IMR-90 (cell line): Measurements from ENCODE around the gene RNF130. TPM values are rescaled to one million over a fixed set of nuclear protein-coding genes. Genes with fewer than 3 reads are reported as not detected.

Experiments
- ATAC-seq: fragments of 200-7000 bp; cut with Tn5 transposase; 2 replicates; pipeline ENCODE4 v1.9.1; 2020; ENCODE audit warnings: low read depth, mild to moderate bottlenecking, moderate library complexity
- BruUV-seq: library from RNA; stranded (reverse); fragments of 400-500 nt; replicated peaks from 2 replicates; lab custom pipeline; 2021; lab: Mats Ljungman, UMichigan
- CTCF ChIA-PET: fragments of 300-600 bp; formaldehyde crosslinking; extraction: SDS; loops from one replicate; lab custom pipeline; 2021; ENCODE audit warnings: antibody characterized with exemption; lab: Yijun Ruan, JAX
- POLR2A ChIA-PET: fragments of 300-600 bp; sonication (Branson Sonifier 250); formaldehyde crosslinking; loops from one replicate; lab custom pipeline; 2022; ENCODE audit warnings: antibody characterized with exemption; ENCODE audit not compliant: unreplicated experiment; lab: Charles Lee
- DNase-seq: peaks from one replicate; pipeline ENCODE4 v3.0.0; 2013
- H2AFZ ChIP-seq: replicated peaks from 2 replicates; pipeline ENCODE3; 2013; ENCODE audit warnings: low read length, mild to moderate bottlenecking; ENCODE audit not compliant: poor library complexity
- H2AK5ac ChIP-seq: 2 replicates; pipeline ENCODE4 v1.6.1; 2013; ENCODE audit warnings: low read depth, low read length, inconsistent platforms
- H2AK9ac ChIP-seq: replicated peaks from 2 replicates; pipeline ENCODE3; 2013; ENCODE audit warnings: mild to moderate bottlenecking, low read depth, low read length, moderate library complexity; ENCODE audit not compliant: poor library complexity
- H2BK120ac ChIP-seq: 2 replicates; pipeline ENCODE4 v1.6.1; 2013; ENCODE audit warnings: low read depth, low read length, inconsistent platforms
- H2BK15ac ChIP-seq: 3 replicates; pipeline ENCODE4 v1.6.1; 2013; ENCODE audit warnings: low read depth, low read length, inconsistent platforms
- H2BK20ac ChIP-seq: 2 replicates; pipeline ENCODE4 v1.6.1; 2013; ENCODE audit warnings: low read depth, mild to moderate bottlenecking, inconsistent platforms, low read length, moderate library complexity
- H2BK5ac ChIP-seq: 2 replicates; pipeline ENCODE4 v1.6.1; 2013; ENCODE audit warnings: mild to moderate bottlenecking, low read depth, low read length, inconsistent platforms; ENCODE audit not compliant: poor library complexity, severe bottlenecking
- H3K14ac ChIP-seq: replicated peaks from 2 replicates; pipeline ENCODE4 v1.6.1; 2013; ENCODE audit warnings: low read depth, low read length, inconsistent platforms
- H3K18ac ChIP-seq: 2 replicates; pipeline ENCODE4 v1.6.1; 2013; ENCODE audit warnings: low read depth, low read length, control low read depth
- H3K23ac ChIP-seq: 2 replicates; pipeline ENCODE4 v1.6.1; 2013; ENCODE audit warnings: low read depth, low read length, inconsistent platforms
- H3K27ac ChIP-seq: 2 replicates; pipeline ENCODE4 v1.5.1; 2013; ENCODE audit warnings: mild to moderate bottlenecking, control low read depth, low read length; ENCODE audit not compliant: insufficient read depth
- H3K27me3 ChIP-seq: 2 replicates; pipeline ENCODE4 v1.6.1; 2013; ENCODE audit warnings: low read length; ENCODE audit not compliant: control insufficient read depth, insufficient read depth
- H3K36me3 ChIP-seq: 2 replicates; pipeline ENCODE4 v1.6.1; 2013; ENCODE audit warnings: low read length, mixed read lengths; ENCODE audit not compliant: control insufficient read depth, insufficient read depth
- H3K4ac ChIP-seq: 2 replicates; pipeline ENCODE4 v1.6.1; 2013; ENCODE audit warnings: low read depth, low read length, inconsistent platforms
- H3K4me1 ChIP-seq: 2 replicates; pipeline ENCODE4 v1.6.1; 2013; ENCODE audit warnings: low read length, mixed read lengths; ENCODE audit not compliant: control insufficient read depth, insufficient read depth
- H3K4me2 ChIP-seq: 2 replicates; pipeline ENCODE4 v1.6.1; 2013; ENCODE audit warnings: low read depth, mild to moderate bottlenecking, control low read depth, low read length, moderate library complexity
- H3K4me3 ChIP-seq: 2 replicates; pipeline ENCODE4 v1.5.1; 2013; ENCODE audit warnings: low read depth, mild to moderate bottlenecking, control low read depth, low read length, moderate library complexity; ENCODE audit not compliant: insufficient read depth
- H3K56ac ChIP-seq: 2 replicates; pipeline ENCODE4 v1.6.1; 2013; ENCODE audit warnings: low read length, inconsistent platforms; ENCODE audit not compliant: insufficient read depth; ENCODE audit errors: extremely low read depth
- H3K79me1 ChIP-seq, 2 experiments: 2 replicates each; pipeline ENCODE4 v1.6.1; 2013; ENCODE audit warnings: low read length in 2 of 2, inconsistent platforms in 1 of 2, low read depth in 1 of 2
- H3K9ac ChIP-seq: 2 replicates; pipeline ENCODE4 v1.6.1; 2013; ENCODE audit warnings: low read depth, low read length, control low read depth
- H3K9me1 ChIP-seq: 2 replicates; pipeline ENCODE4 v1.6.1; 2013; ENCODE audit warnings: low read length, inconsistent platforms; ENCODE audit not compliant: insufficient read depth
- H3K9me3 ChIP-seq: 2 replicates; pipeline ENCODE4 v1.6.1; 2013; ENCODE audit warnings: low read length; ENCODE audit not compliant: control insufficient read depth, insufficient read depth
- H4K20me1 ChIP-seq: 2 replicates; pipeline ENCODE4 v1.6.1; 2013; ENCODE audit warnings: low read length, inconsistent platforms; ENCODE audit not compliant: insufficient read depth
- H4K5ac ChIP-seq: 2 replicates; pipeline ENCODE4 v1.6.1; 2013; ENCODE audit warnings: mild to moderate bottlenecking, low read depth, low read length, control low read depth
- H4K8ac ChIP-seq, 2 experiments: 2 replicates each; pipeline ENCODE4 v1.6.1; 2013; ENCODE audit warnings: low read depth in 2 of 2, low read length in 2 of 2, control low read depth in 1 of 2, inconsistent platforms in 1 of 2
- H4K91ac ChIP-seq: 2 replicates; pipeline ENCODE4 v1.6.1; 2013; ENCODE audit warnings: low read depth, low read length, inconsistent platforms; ENCODE audit not compliant: insufficient read depth
- BHLHE40 ChIP-seq: fragments of 150-350 bp; IDR thresholded peaks from 2 replicates; pipeline ENCODE4 v1.6.1; 2016; ENCODE audit warnings: mild to moderate bottlenecking, low read depth, low read length
- CEBPB ChIP-seq: IDR thresholded peaks from 2 replicates; pipeline ENCODE4 v1.6.1; 2012; ENCODE audit warnings: low read depth, low read length, improper control_type of control experiment
- CHD1 ChIP-seq: IDR thresholded peaks from 2 replicates; pipeline ENCODE4 v1.6.1; 2012; ENCODE audit warnings: low read depth, low read length, improper control_type of control experiment
- CTCF ChIP-seq: conservative IDR thresholded peaks from 2 replicates; pipeline ENCODE4 v1.5.1; 2012; ENCODE audit warnings: mild to moderate bottlenecking, low read depth, low read length, improper control_type of control experiment
- ELK1 ChIP-seq: fragments of 150-350 bp; IDR thresholded peaks from 2 replicates; pipeline ENCODE4 v1.6.1; 2016; ENCODE audit warnings: low read depth, mild to moderate bottlenecking, low read length, moderate library complexity, borderline replicate concordance
- MAFK ChIP-seq: IDR thresholded peaks from 2 replicates; pipeline ENCODE4 v1.6.1; 2012; ENCODE audit warnings: low read depth, low read length, improper control_type of control experiment
- MAZ ChIP-seq: IDR thresholded peaks from 2 replicates; pipeline ENCODE4 v1.6.1; 2012; ENCODE audit warnings: low read depth, mild to moderate bottlenecking, low read length, improper control_type of control experiment, moderate library complexity, borderline replicate concordance
- NFE2L2 ChIP-seq: fragments of 150-350 bp; IDR thresholded peaks from 2 replicates; pipeline ENCODE4 v1.6.1; 2016; ENCODE audit warnings: low read depth, mild to moderate bottlenecking, low read length
- POLR2A ChIP-seq: IDR thresholded peaks from 2 replicates; pipeline ENCODE4 v1.6.1; 2012; ENCODE audit warnings: mild to moderate bottlenecking, low read depth, low read length
- RCOR1 ChIP-seq: IDR thresholded peaks from 2 replicates; pipeline ENCODE4 v1.6.1; 2012; ENCODE audit warnings: mild to moderate bottlenecking, low read length, improper control_type of control experiment; ENCODE audit not compliant: insufficient replicate concordance
- SMC3 ChIP-seq: fragments of 150-350 bp; IDR thresholded peaks from 2 replicates; pipeline ENCODE4 v1.6.1; 2016; ENCODE audit warnings: low read depth, mild to moderate bottlenecking, antibody characterized with exemption, low read length, moderate library complexity
- WGBS, 2 experiments: methylation state at CpG; one replicate each; pipeline versions ENCODE4 v1.1.5 to v1.1.7; 2013; ENCODE audit warnings: missing lambda C conversion rate in 2 of 2; ENCODE audit not compliant: insufficient read length in 1 of 2; ENCODE audit errors: extremely low coverage in 2 of 2; 5-methylcytosine and 5-hydroxymethylcytosine counted together
- dilution Hi-C: fragments of 300-500 bp; cut with HindIII; formaldehyde crosslinking; loops from one replicate; pipeline ENCODE4 v1.14.3; 2018; ENCODE audit warnings: low sequenced_read_pairs; ENCODE audit not compliant: unreplicated experiment
- in situ Hi-C: fragments of 300-500 bp; cut with MboI; formaldehyde crosslinking; loops from 3 replicates; pipeline ENCODE4 v1.14.3; 2019; ENCODE audit warnings: low sequenced_read_pairs, inconsistent platforms, mixed read lengths
- intact Hi-C: fragments of 100-400 bp; cut with micrococcal nuclease; formaldehyde crosslinking; loops from 2 replicates; pipeline ENCODE4 v1.10.0; 2022
- polyA plus RNA-seq, 3 experiments: library from polyadenylated mRNA; depleted of rRNA; stranded (reverse); fragments of >200 nt; gene quantifications; 2 replicates each; pipeline ENCODE4 v1.2.3, GENCODE V29; 2012; ENCODE audit warnings: low replicate concordance in 1 of 3
- total RNA-seq: library from RNA; depleted of rRNA; stranded (reverse); fragments of >200 nt; gene quantifications from 2 replicates; pipeline ENCODE4 v1.2.3, GENCODE V29; 2012

Gene RNF130
- total and polyA plus RNA-seq, 2 of the 4 experiments (the other 2 are of a cell fraction): 12.9 to 21.7 TPM

GRCh38 chr5:180059326-180059725 is 12.2 kb downstream of the RNF130 start:
- no peak overlapping the region for H4K91ac ChIP-seq
- no peak overlapping the region for H2AK5ac ChIP-seq
- H3K14ac ChIP-seq: no peak overlapping the region
- BruUV-seq: no TSS peak
- ChIA-PET CTCF (no interaction called here), POLR2A (no interaction called here)
- H3K4me2 ChIP-seq: no peak overlapping the region
- H3K9ac ChIP-seq: no peak overlapping the region
- ATAC-seq (no peak), DNase-seq (no peak)
- H3K56ac ChIP-seq: no peak overlapping the region
- no peak overlapping the region for H2AK9ac ChIP-seq
- in situ Hi-C loops (no loop called here), intact Hi-C loops (no loop called here), dilution Hi-C loops (no loop called here)
- H3K9me1 ChIP-seq: no peaks in the 10 kb centered on the region
- no peak overlapping the region for H3K27ac ChIP-seq
- H3K23ac ChIP-seq: no peak overlapping the region
- TF ChIP-seq POLR2A (no peak), MAFK (no peak), MAZ (no peak), NFE2L2 (no peak), CEBPB (no peak), CTCF (no peak), ELK1 (no peak), SMC3 (no peak), RCOR1 (no peak), CHD1 (no peak), BHLHE40 (no peak)
- H3K4ac ChIP-seq: no peak overlapping the region
- H3K27me3 ChIP-seq: no peaks in the 10 kb centered on the region
- no peaks in the 10 kb centered on the region; the same call in 1 of the 2 replicates for H3K9me3 ChIP-seq
- H2BK120ac ChIP-seq: no peak overlapping the region
- 90% methylated on average over 2 of the region's 6 CpGs; no CpG with 5 or more reads in 1 of the 2 experiments for WGBS, 2 experiments
- H2BK15ac ChIP-seq: no peak overlapping the region
- no peak overlapping the region for H3K18ac ChIP-seq
- no peak overlapping the region for H2AFZ ChIP-seq
- peaks cover 2% of the 10 kb centered on the region for H3K4me1 ChIP-seq
- H4K8ac ChIP-seq: no peak overlapping the region
- H3K36me3 ChIP-seq: no peaks in the 10 kb centered on the region
- H2BK5ac ChIP-seq: no peak overlapping the region
- H3K4me3 ChIP-seq: no peak overlapping the region
- no peak overlapping the region for H4K5ac ChIP-seq
- no peak overlapping the region for H2BK20ac ChIP-seq
- H3K79me1 ChIP-seq: peaks cover 17 to 44% of the 10 kb centered on the region in 2 experiments
- H4K20me1 ChIP-seq: peaks cover 6% of the 10 kb centered on the region; the same call in 1 of the 2 replicates
